Measurements from ENCODE around the gene SRCIN1.

DNA sequence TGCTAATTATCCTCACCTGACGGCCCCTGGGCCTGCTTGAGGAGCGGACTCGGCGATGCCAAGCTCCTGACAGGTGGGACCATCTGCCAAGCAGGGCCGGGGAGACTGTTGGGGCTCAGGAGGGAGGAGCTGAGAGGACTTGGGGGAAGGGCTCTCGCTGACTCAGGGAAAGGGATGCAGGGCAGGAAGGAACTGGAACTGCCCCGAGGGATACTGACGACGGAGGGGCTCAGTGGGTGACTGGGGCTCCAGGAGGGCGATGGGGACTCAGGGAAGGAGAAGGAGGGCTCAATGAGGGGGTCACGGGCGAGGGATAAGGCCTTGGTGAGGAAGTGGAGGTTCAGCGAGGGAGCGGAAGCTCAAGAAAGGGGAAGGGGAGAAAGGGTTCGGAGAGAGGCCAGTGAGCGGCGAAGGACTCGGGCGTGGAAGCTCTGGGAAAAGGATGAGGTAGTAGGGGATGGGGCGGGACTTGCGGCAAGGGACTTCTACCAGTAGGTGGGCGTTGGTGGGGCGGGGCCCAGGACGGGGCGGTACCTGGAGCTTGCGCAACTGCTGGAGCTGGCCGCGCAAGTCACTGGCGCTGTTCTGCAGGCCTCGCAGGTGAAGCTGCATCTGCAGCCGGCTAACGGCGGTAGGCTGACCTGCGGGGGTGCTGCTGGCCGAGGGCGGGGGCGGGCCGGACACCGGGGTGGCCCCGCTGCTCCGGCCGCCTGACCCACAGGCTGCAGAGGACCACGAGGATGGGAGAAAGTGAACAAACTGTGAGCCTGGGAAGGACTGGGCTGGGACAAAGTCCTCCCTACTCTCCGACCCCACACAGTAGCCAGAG, 46.5 kb downstream of the SRCIN1 start:
- TF ChIP-seq, protein P1, sequence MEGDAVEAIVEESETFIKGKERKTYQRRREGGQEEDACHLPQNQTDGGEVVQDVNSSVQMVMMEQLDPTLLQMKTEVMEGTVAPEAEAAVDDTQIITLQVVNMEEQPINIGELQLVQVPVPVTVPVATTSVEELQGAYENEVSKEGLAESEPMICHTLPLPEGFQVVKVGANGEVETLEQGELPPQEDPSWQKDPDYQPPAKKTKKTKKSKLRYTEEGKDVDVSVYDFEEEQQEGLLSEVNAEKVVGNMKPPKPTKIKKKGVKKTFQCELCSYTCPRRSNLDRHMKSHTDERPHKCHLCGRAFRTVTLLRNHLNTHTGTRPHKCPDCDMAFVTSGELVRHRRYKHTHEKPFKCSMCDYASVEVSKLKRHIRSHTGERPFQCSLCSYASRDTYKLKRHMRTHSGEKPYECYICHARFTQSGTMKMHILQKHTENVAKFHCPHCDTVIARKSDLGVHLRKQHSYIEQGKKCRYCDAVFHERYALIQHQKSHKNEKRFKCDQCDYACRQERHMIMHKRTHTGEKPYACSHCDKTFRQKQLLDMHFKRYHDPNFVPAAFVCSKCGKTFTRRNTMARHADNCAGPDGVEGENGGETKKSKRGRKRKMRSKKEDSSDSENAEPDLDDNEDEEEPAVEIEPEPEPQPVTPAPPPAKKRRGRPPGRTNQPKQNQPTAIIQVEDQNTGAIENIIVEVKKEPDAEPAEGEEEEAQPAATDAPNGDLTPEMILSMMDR (IDR thresholded peaks at IDR 0.05), result peak in 2 of 5 experiments; percentile 21 to 27
- TF ChIP-seq POLR2A (IDR thresholded peaks at IDR 0.05) (peak in 1 of 2 donors; percentile 45), EP300 (IDR thresholded peaks at IDR 0.05) (no peak)
